Activated naive CD4-positive, alpha-beta T cell treated with anti-CD3 and anti-CD28 coated beads, Interleukin-2, amount 50 U/mL, for 72 hours (primary cell): Measurements from ENCODE around the gene NTMT1. TPM values are rescaled to one million over a fixed set of nuclear protein-coding genes. Genes with fewer than 3 reads are reported as not detected.

Experiments used
- ATAC-seq, 2 donors: fragments of 150-1000 bp; cut with Tn5 transposase; 2 replicates each; pipeline ENCODE4 v1.10.0; 2021; ENCODE audit warnings: mild to moderate bottlenecking in 2 of 2, moderate library complexity in 2 of 2
- DNase-seq, 2 donors: peaks; one replicate each; pipeline ENCODE4 v3.0.0; 2021 to 2022; ENCODE audit warnings: low spot score in 2 of 2
- H3K27ac Mint-ChIP-seq, 2 donors: one replicate each; pipeline ENCODE4 v1.8.0; 2022; ENCODE audit warnings: mild to moderate bottlenecking in 2 of 2, mixed read lengths in 2 of 2
- H3K36me3 Mint-ChIP-seq, 2 donors: one replicate each; pipeline ENCODE4 v1.8.0; 2022; ENCODE audit warnings: mixed read lengths in 2 of 2
- H3K9me3 Mint-ChIP-seq, 2 donors: one replicate each; pipeline ENCODE4 v1.8.0; 2022; ENCODE audit warnings: mixed read lengths in 2 of 2
- total RNA-seq, 2 donors: library from RNA; stranded (reverse); gene quantifications; one replicate each; pipeline ENCODE4 v1.2.3, GENCODE V29; 2022

The NTMT1 gene
- total RNA-seq, 2 donors from 2014 or later = 47.5 to 56.4 TPM

DNA sequence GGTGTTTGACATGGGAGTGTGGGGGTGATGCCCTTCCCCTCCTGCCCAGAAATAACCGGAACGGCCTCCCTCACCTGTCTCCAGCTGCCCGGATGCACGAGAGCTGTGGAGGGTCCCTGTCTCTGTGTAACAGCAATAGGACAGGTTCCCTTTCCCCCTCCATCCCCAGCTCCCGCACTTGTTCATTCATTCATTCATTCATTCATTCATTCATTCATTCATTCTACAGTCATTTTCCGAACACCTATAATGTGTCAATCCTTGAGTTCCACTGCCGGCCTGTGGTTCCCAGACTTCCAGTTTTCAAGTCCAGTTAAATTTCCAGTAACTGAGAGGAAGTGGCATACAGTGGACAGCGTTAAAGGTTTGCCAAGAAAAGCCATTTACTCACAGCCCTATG is 46.7 kb downstream of the NTMT1 start:
- Mint-ChIP-seq H3K36me3 (no peaks in the 10 kb centered on the region), H3K27ac (no peak overlapping the region), H3K9me3 (no peaks in the 10 kb centered on the region)
- no peak for ATAC-seq
- no peak for DNase-seq

DNA sequence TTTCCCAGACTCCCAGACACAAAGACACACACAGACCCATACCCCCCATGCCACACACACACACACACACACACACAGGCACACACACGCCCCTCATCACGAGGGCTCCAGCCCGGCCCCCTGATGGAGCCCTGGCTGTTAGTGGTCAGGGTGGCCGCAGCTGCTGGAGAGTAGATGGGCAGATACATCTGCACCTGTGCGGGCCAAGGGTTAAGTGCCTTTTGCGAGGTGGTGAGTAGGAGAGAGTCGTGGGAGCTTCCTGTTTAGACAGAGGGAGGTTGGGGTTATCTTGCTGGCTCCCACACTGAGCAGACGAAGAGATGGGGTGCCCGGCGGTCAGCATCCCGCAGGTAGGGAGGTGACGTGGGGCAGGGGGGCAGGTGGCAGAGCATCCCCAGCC is 47.6 kb downstream of the NTMT1 start:
- Mint-ChIP-seq H3K9me3 (no peaks in the 10 kb centered on the region), H3K36me3 (no peaks in the 10 kb centered on the region)

DNA sequence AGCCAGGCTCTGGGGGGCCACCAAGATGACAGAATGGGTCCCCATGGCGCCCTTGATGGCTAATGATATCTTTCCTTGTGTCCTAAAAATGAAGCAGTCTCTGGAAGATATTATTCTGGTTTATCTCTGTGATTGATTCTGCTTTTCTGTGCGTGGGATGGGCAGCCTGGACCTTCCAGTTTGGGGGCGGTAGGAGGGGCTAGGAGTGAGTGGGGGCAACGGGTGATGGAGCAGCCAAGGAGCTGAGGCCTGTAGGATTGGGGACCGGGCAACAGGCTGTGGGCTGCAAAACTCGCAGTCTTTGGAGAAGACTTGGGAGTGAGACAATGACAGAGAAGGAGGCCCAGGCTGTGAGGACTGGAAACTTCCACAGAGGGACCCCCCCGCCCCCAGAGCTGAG is 48.3 kb downstream of the NTMT1 start:
- Mint-ChIP-seq H3K9me3 (no peaks in the 10 kb centered on the region), H3K36me3 (no peaks in the 10 kb centered on the region), H3K27ac (no peak overlapping the region)
- ATAC-seq = no peak
- DNase-seq = no peak

More for the DNA sequence above, 47.6 kb downstream of the NTMT1 start:
- DNase-seq (no peak), ATAC-seq (no peak)
- no peak overlapping the region for H3K27ac Mint-ChIP-seq

DNA sequence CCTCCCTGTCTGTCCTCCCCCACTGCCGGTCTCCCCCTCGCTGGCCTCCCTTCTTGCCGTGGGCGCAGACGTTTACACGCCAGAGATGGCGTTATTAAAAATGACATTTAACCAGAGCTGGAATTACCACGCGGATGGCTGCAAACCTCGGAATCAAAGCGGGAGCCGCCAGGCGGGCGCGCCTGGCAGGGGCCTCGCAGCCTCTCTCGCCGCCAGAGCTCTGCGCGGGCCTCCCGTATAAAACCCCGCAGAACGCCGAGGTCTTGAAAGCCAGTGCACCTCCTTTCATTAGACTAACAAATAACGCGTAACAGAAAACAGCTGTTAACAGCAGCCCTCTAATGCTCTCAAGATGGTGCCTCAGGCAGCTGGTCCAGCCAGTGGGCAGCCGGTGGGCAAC is 49.7 kb downstream of the NTMT1 start:
- Mint-ChIP-seq H3K36me3 (no peaks in the 10 kb centered on the region), H3K27ac (no peak overlapping the region), H3K9me3 (no peaks in the 10 kb centered on the region)
- ATAC-seq (no peak), DNase-seq (no peak)

DNA sequence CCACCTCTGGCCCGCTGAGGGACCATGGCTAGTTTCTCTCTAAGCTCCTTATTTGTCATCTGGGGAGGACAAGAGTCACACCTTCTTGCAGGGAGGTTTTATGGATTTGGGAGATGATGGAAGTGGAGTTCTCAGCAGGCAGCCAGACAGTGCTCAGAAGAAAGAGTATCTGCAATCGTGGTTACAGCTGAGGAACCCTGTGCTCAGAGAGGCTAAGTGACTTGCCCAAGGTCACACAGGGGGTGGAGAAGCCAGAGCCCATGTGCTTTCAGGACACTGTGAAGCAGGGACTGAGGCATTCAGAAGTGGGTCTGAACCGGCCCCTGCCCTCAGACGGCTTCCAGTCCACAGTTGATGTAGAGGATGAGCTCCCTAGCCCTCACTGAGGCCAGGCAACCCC is 50.3 kb downstream of the NTMT1 start:
- Mint-ChIP-seq H3K27ac (no peak overlapping the region), H3K36me3 (no peaks in the 10 kb centered on the region), H3K9me3 (no peaks in the 10 kb centered on the region)
- no peak for DNase-seq
- no peak for ATAC-seq

DNA sequence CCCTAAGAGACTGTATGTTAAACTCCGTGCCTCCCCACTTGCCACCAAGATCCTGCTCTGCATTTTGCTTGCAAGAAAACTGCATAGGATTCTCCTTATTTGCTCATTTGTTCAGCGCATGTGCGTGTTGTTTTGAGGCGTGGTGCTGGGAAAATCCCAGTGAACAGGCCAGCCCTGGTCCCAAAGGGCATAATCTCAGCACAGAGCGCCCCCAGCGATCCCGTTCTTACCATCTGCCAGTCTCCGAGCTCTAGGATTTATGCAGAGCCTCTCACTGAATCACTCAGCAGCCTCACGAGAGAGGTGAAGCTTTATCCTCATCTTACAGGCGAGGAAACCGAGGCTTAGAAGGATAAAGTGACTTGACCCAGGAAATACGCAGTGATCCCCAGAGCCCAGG is 51.0 kb downstream of the NTMT1 start:
- Mint-ChIP-seq H3K9me3 (no peaks in the 10 kb centered on the region), H3K36me3 (no peaks in the 10 kb centered on the region), H3K27ac (no peak overlapping the region)
- ATAC-seq = no peak
- no peak for DNase-seq

DNA sequence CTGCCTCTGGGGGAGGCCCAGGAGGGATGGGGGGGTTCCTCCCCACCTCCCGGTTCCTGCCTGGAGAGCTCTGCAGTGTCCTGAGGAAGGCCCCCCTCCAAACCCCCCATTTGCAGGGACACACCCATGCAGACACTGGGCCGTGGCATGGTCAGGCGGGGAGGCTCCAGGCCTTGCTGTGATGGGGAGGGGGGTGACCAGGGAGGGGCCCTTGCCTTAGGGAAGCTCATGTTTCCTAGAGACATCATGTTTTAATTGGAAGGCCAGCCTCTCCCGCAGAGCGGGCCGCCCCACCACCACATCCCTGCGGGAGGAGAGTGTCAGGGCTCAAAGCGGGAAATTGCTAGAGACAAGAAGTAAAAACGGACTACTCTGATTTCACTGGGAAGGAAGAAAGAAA is 51.5 kb downstream of the NTMT1 start:
- no peak for ATAC-seq
- DNase-seq = no peak
- H3K27ac Mint-ChIP-seq = no peak overlapping the region
- H3K36me3 Mint-ChIP-seq = no peaks in the 10 kb centered on the region
- H3K9me3 Mint-ChIP-seq = no peaks in the 10 kb centered on the region

DNA sequence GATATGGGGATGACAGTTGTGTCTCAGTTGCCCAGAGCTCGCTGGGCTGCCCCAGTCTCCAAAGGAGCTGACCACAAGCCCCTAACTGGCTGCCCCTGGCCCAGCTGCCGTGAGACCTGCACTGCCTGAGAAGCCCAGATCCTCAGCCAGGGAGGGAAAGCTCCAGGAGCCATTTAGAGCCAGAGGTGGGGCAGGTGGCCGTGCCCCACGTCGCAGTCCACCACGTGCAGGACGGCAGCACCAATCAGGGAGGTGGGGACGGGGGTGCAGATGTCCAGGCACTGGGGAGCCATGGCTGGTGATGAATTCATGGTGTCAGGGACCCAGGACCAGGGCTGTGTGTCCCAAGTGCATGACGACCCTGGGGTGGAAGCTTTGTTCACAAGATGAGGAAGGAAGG is 52.9 kb downstream of the NTMT1 start:
- no peak for DNase-seq
- ATAC-seq = no peak
- Mint-ChIP-seq H3K9me3 (no peaks in the 10 kb centered on the region), H3K27ac (no peak overlapping the region), H3K36me3 (no peaks in the 10 kb centered on the region)

DNA sequence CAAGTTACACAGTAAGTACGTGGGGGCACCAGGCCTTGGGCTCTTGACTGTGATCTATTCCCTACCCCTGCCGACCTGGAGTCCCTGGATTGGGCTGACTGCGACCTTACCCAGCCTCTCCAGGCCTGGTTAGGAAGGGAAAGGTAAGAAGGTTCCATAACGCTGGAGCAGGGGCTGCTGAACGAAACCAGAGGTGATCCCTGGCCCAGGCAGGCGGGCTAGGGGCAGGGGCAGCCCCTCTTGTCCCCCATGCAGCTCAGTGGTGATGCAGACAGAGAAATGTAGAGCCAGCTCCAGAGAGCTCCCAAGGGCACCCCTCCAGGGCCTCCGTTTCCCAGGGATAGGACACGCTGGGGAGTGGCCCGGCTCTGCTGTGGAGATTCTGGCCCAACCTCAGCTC is 53.6 kb downstream of the NTMT1 start:
- DNase-seq = no peak
- H3K36me3 Mint-ChIP-seq = no peaks in the 10 kb centered on the region

DNA sequence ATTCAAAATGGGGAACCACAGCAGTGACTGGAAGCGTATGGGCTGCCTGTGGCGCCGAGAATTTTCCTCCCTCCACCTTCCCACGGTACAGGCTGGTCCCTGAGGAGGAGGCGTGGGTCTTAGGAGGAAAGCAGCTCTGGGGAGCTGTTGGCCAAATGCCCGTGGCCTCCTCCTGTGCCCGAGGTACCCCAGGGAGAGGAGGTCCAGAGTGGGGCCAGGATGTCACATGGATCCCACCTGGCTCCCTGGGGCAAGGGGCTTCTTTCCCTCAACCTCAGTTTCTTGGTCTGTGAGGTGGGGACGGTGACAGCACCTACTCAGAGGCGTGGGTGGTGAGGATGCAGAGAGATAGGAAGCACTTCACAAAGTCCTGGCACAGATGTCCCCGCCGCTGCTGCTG is 56.0 kb downstream of the NTMT1 start:
- no peak overlapping the region for H3K27ac Mint-ChIP-seq
- DNase-seq = no peak
- H3K36me3 Mint-ChIP-seq = no peaks in the 10 kb centered on the region
- ATAC-seq = no peak
- no peaks in the 10 kb centered on the region for H3K9me3 Mint-ChIP-seq

More for the DNA sequence above, 53.6 kb downstream of the NTMT1 start:
- Mint-ChIP-seq H3K27ac (no peak overlapping the region), H3K9me3 (no peaks in the 10 kb centered on the region)
- ATAC-seq = no peak

DNA sequence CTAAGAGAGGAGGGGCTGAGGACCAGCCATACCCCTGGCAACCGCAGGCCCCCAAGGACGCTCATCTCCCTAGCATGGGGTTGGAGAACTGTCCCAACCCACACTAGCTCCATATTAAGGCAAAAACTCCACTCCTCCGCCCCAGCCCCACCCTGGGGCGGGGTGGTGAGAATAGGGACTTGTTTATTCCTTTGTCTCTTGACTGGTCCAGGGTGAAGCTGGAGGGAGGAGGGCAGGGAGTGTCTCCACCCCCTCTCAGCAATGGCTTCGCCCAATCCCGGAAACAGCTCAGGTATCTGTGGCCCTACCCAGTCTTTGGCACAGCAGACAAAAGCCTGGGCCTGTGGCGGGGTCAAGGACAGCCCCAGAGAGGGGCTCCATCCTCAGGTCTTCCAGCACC is 56.4 kb downstream of the NTMT1 start:
- Mint-ChIP-seq H3K36me3 (no peaks in the 10 kb centered on the region), H3K9me3 (no peaks in the 10 kb centered on the region), H3K27ac (no peak overlapping the region)
- no peak for ATAC-seq
- no peak for DNase-seq

DNA sequence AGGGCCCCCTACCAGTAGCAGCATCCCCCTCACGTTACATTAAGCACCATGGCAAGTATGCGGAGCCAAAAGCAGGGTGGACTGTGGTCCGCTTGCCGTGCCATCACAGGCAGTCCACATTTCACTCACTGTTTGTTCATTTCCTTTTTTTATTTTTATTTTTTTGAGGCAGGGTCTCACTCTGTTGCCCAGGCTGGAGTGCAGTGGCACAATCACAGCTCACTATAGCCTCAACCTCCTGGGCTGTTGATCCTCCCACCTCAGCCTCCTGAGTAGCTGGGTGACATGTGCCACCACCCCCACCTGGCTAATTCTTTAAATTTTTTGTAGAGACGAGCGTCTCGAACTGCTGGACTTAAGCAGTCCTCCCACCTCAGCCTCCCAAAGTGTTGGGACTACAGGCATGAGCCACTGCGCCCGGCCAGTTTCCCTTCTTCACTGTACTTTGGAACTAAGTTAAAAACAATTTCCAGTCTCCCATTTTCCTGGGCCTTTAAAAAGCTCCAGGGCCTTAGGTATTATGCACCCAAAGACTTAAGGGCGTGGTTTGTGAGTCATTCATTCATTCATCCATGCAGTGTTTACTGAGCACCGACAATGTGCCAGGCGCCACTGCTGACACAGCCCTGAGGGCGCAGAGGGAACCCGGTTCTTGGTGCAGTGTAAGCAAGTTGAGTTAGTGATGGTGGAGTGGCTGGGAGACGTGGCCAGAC is 59.4 kb downstream of the NTMT1 start:
- DNase-seq (no peak), ATAC-seq (no peak)
- no peaks in the 10 kb centered on the region for H3K36me3 Mint-ChIP-seq

More for the DNA sequence above, 59.4 kb downstream of the NTMT1 start:
- no peaks in the 10 kb centered on the region for H3K9me3 Mint-ChIP-seq
- peak overlapping the region in 1 of 2 donors; percentile 15 for H3K27ac Mint-ChIP-seq

Other genes with a start within 250 kb of the NTMT1 start
- under 1 TPM in 1 of 2 donors, not detected in 1; 0.41 TPM for gene C9orf50, start 5.1 kb upstream of the NTMT1 start, total RNA-seq
- 10 to 100 TPM; 16.3 to 17.6 TPM for gene ASB6, start 16.0 kb downstream of the NTMT1 start, total RNA-seq
- gene PRRX2, start 39.5 kb downstream of the NTMT1 start, total RNA-seq = 1 to 10 TPM in 1 of 2 donors, not detected in 1; 1.7 TPM
- gene PTGES, start 126.9 kb downstream of the NTMT1 start, total RNA-seq = under 1 TPM in 1 of 2 donors, not detected in 1; 0.41 TPM
- 10 to 100 TPM; 17.2 to 29.7 TPM for gene TOR1B, start 177.0 kb downstream of the NTMT1 start, total RNA-seq
- gene TOR1A, start 198.0 kb downstream of the NTMT1 start, total RNA-seq = 10 to 100 TPM; 33.4 to 48.6 TPM
- gene C9orf78, start 209.1 kb downstream of the NTMT1 start, total RNA-seq = 10 to 100 TPM; 43.9 to 58.4 TPM
- gene USP20, start 209.3 kb downstream of the NTMT1 start, total RNA-seq = 10 to 100 TPM; 50.7 to 58.5 TPM